Frontal cortex (tissue), 4 donors: ENCODE measurements around the gene FRMD1. TPM values are rescaled to one million over a fixed set of nuclear protein-coding genes. Genes with fewer than 3 reads are reported as not detected.
"Not testable (repeated sequence)": the region's sequence is repeated elsewhere in the genome, so short reads cannot be mapped to it uniquely, and the experiment has no call there.

Experiments
- DNase-seq, 2 donors: peaks; one replicate each; pipeline ENCODE4 v3.0.0; 2012; ENCODE audit warnings: low spot score in 2 of 2
- FAIRE-seq: peaks from 2 replicates; lab custom pipeline; 2012; peaks lifted over from hg19 to GRCh38; lab: Jason Lieb, UNC
- total RNA-seq: library from RNA; depleted of rRNA; stranded (reverse); fragments of >200 nt; gene quantifications from one replicate; pipeline ENCODE4 v1.2.3, GENCODE V29; 2014
- donor health status: control.
- donor health status: control.
- donor health status: control.

FRMD1 gene
- total RNA-seq, 1 donor from 2014 or later: not detected

- FAIRE-seq: no peak
- no peak for DNase-seq
Observed at GRCh38 chr6:168084465-168085160, 5.6 kb upstream of the FRMD1 start.

GRCh38 chr6:168083514-168083885, 4.5 kb upstream of the FRMD1 start:
- DNase-seq: no peak
- no peak for FAIRE-seq

- FAIRE-seq (no peak), DNase-seq (no peak)
Observed at GRCh38 chr6:168082860-168083513, 4.0 kb upstream of the FRMD1 start.

- DNase-seq (no peak), FAIRE-seq (no peak)
Observed at GRCh38 chr6:168081858-168082546, 3.0 kb upstream of the FRMD1 start.

- DNase-seq: no peak
- no peak for FAIRE-seq
Observed at GRCh38 chr6:168080393-168081077, 1.5 kb upstream of the FRMD1 start.

GRCh38 chr6:168078175-168078942, 653 bp downstream of the FRMD1 start:
- DNase-seq: no peak
- no peak for FAIRE-seq

- not testable (repeated sequence) for FAIRE-seq
Observed at GRCh38 chr6:168077401-168077800, 1.6 kb downstream of the FRMD1 start.

GRCh38 chr6:168075787-168076202, 3.2 kb downstream of the FRMD1 start:
- no peak for DNase-seq
- FAIRE-seq: no peak

More at GRCh38 chr6:168077401-168077800, 1.6 kb downstream of the FRMD1 start:
- DNase-seq: not testable (repeated sequence)

- DNase-seq: no peak
- no peak for FAIRE-seq
Observed at GRCh38 chr6:168075216-168075615, 3.8 kb downstream of the FRMD1 start.

GRCh38 chr6:168073937-168074730, 4.9 kb downstream of the FRMD1 start:
- no peak for DNase-seq
- FAIRE-seq: no peak

- DNase-seq: no peak
- no peak for FAIRE-seq
Observed at GRCh38 chr6:168072730-168073129, 6.3 kb downstream of the FRMD1 start.

GRCh38 chr6:168072261-168072660, 6.8 kb downstream of the FRMD1 start:
- FAIRE-seq (no peak), DNase-seq (no peak)

- FAIRE-seq (no peak), DNase-seq (no peak)
Observed at GRCh38 chr6:168071620-168072019, 7.4 kb downstream of the FRMD1 start.

- DNase-seq (no peak), FAIRE-seq (no peak)
Observed at GRCh38 chr6:168070804-168071203, 8.2 kb downstream of the FRMD1 start.

- no peak for FAIRE-seq
- no peak for DNase-seq
Observed at GRCh38 chr6:168067081-168067759, 11.8 kb downstream of the FRMD1 start.

- FAIRE-seq: no peak
- DNase-seq: no peak
Observed at GRCh38 chr6:168064226-168064807, 14.7 kb downstream of the FRMD1 start.

GRCh38 chr6:168063431-168063830, 15.6 kb downstream of the FRMD1 start:
- FAIRE-seq (no peak), DNase-seq (no peak)
